AG04450 (cell line): ENCODE measurements around the gene SLC25A27. TPM values are rescaled to one million over a fixed set of nuclear protein-coding genes. Genes with fewer than 3 reads are reported as not detected.
A peak's percentile ranks its signal among the peaks of the same experiment; 100 is the strongest.

ENCODE experiments used
- CTCF ChIA-PET: fragments of 300-600, 350-600 bp; formaldehyde crosslinking; extraction: SDS; loops from one replicate; lab custom pipeline; 2022; ENCODE audit warnings: antibody characterized with exemption, inconsistent platforms; lab: Charles Lee
- POLR2A ChIA-PET: fragments of 350-600 bp; formaldehyde crosslinking; extraction: SDS; loops from one replicate; lab custom pipeline; 2021; ENCODE audit warnings: antibody characterized with exemption, inconsistent platforms; lab: Yijun Ruan, JAX
- DNase-seq: peaks from one replicate; pipeline ENCODE4 v3.0.0-alpha.2; 2011; ENCODE audit warnings: low read depth, low spot score
- H3K27ac ChIP-seq: one replicate; pipeline ENCODE4 v1.5.1; 2012; ENCODE audit warnings: low read depth, low read length, control low read depth
- H3K27me3 ChIP-seq: one replicate; pipeline ENCODE4 v1.6.0; 2012; ENCODE audit warnings: low read length; ENCODE audit not compliant: control insufficient read depth, insufficient read depth
- H3K4me3 ChIP-seq: 2 replicates; pipeline ENCODE4 v1.5.1; 2011; ENCODE audit warnings: mild to moderate bottlenecking, low read depth, low read length, control low read depth
- H3K9me3 ChIP-seq: 2 replicates; pipeline ENCODE4 v1.5.1; 2012; ENCODE audit warnings: low read length; ENCODE audit not compliant: control insufficient read depth, insufficient read depth
- polyA plus RNA-seq: library from polyadenylated mRNA; depleted of rRNA; stranded (reverse); fragments of >200 nt; gene quantifications from 2 replicates; pipeline ENCODE4 v1.2.3, GENCODE V29; 2011
- TF ChIP-seq, protein P1 (sequence below): IDR thresholded peaks from 2 replicates; pipeline ENCODE4 v1.5.1; 2011; ENCODE audit warnings: low read depth, low read length, control low read depth, inconsistent platforms

Gene SLC25A27
- polyA plus RNA-seq, 1 experiment: 0.25 TPM

DNA sequence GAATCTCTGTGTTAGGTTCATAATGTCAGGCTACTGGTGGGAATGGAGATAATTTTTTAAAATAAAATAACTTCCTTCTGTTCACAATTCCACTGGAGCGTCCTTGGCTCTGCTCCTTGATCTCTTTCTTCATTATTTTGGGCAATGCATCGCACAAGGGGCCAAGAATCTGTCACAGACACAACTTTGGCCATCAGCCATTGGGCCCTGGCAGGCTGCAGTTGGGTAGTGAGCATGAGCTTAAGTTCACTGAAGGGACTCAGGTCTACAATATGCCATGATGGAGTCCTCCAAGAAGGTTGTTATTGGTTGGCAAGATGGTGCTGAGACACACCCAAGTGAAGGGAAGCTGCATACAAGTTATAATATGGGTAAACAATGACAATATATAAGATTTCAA is 40.1 kb upstream of the SLC25A27 start:
- DNase-seq: no peak
- CTCF ChIA-PET: no interaction called here
- Histone ChIP-seq H3K27ac (no peak overlapping the region), H3K4me3 (no peak overlapping the region), H3K9me3 (no peaks in the 10 kb centered on the region), H3K27me3 (no peaks in the 10 kb centered on the region)
- POLR2A ChIA-PET: no interaction called here
- TF ChIP-seq, protein P1, sequence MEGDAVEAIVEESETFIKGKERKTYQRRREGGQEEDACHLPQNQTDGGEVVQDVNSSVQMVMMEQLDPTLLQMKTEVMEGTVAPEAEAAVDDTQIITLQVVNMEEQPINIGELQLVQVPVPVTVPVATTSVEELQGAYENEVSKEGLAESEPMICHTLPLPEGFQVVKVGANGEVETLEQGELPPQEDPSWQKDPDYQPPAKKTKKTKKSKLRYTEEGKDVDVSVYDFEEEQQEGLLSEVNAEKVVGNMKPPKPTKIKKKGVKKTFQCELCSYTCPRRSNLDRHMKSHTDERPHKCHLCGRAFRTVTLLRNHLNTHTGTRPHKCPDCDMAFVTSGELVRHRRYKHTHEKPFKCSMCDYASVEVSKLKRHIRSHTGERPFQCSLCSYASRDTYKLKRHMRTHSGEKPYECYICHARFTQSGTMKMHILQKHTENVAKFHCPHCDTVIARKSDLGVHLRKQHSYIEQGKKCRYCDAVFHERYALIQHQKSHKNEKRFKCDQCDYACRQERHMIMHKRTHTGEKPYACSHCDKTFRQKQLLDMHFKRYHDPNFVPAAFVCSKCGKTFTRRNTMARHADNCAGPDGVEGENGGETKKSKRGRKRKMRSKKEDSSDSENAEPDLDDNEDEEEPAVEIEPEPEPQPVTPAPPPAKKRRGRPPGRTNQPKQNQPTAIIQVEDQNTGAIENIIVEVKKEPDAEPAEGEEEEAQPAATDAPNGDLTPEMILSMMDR: no peak

DNA sequence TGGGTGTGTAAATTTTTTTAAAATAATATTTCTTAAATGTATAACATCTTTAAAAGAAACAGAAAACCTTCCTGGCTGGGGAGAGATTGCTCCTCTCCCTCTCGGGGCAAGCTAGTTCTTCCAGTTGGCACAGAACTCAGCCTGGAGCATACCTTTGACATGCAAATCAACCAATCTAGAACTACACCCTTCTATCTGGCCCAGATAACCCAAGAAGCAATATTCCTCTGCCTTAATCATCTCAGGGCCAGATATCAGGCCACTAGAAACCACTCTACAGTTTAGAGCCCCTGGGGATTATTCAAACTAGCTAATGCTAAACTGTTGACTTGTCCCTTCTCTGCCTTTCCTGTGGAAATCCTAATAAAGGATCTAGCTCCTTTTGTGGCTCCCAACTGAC is 34.0 kb upstream of the SLC25A27 start:
- no peak for DNase-seq
- no peak overlapping the region for H3K27ac ChIP-seq
- TF ChIP-seq, protein P1: no peak
- no peaks in the 10 kb centered on the region for H3K27me3 ChIP-seq
- H3K9me3 ChIP-seq: no peaks in the 10 kb centered on the region
- CTCF ChIA-PET: no interaction called here
- H3K4me3 ChIP-seq: no peak overlapping the region
- POLR2A ChIA-PET: no interaction called here

- Histone ChIP-seq H3K27ac (no peak overlapping the region), H3K4me3 (no peak overlapping the region), H3K27me3 (no peaks in the 10 kb centered on the region), H3K9me3 (no peaks in the 10 kb centered on the region)
- TF ChIP-seq, protein P1: peak; percentile 57
- CTCF ChIA-PET: no interaction called here
- POLR2A ChIA-PET: no interaction called here
- no peak for DNase-seq
Measured at GRCh38 chr6:46626228-46626909, 26.4 kb upstream of the SLC25A27 start.

DNA sequence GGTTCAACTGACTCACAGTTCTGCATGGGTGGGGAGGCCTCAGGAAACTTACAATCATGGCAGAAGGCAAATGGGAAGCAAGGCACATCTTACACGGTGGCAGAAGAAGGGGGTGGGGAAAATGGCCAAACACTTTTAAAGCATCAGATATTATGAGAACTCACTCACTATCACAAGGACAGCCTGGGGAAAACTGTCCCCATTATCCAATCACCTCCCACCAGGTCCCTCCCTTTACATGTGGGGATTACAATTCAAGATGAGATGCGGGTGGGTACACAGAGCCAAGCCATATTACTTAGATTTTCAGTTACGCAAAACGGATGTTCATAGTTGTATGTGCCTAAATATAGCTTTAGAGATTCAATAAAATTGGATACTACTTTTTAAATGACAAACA is 25.8 kb upstream of the SLC25A27 start:
- TF ChIP-seq, protein P1: no peak
- no peaks in the 10 kb centered on the region for H3K9me3 ChIP-seq
- no peak overlapping the region for H3K27ac ChIP-seq
- POLR2A ChIA-PET: no interaction called here
- no peak for DNase-seq
- CTCF ChIA-PET: interaction anchor here (0.6 to 1.1 kb wide), 3 partner anchors 207 to 537 kb away, joined by 3 to 4 read pairs (median 4); no protein-coding TSS in a partner anchor
- no peaks in the 10 kb centered on the region for H3K27me3 ChIP-seq
- H3K4me3 ChIP-seq: no peak overlapping the region

DNA sequence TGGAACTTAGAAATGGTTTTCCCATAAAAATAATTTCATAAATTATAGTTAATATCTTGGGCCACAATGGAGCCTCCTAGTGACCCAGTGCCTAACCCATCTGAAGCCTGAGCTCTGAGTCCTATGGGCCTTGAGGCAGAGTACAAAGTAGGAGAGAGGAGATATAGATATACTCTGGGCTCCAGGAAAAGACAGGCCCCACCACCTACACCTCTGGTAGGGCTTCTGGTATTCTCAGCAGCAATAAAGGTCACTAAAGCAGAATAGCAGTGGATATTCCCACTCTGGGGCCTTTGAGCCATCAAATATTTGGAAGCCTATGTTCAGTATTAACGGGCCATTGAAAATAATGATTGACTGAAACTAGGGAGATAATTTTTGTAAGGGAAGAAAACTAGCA is 24.3 kb upstream of the SLC25A27 start:
- CTCF ChIA-PET: no interaction called here
- TF ChIP-seq, protein P1: no peak
- H3K27ac ChIP-seq: no peak overlapping the region
- no peaks in the 10 kb centered on the region for H3K9me3 ChIP-seq
- no peak for DNase-seq
- no peak overlapping the region for H3K4me3 ChIP-seq
- no peaks in the 10 kb centered on the region for H3K27me3 ChIP-seq
- POLR2A ChIA-PET: no interaction called here
